ENCODE measurements around the gene DIP2B. TPM values are rescaled to one million over a fixed set of nuclear protein-coding genes. Genes with fewer than 3 reads are reported as not detected.

DIP2B gene
- total and polyA plus RNA-seq, 8 donors = 2.7 to 136 (median 8.9) TPM

- Histone ChIP-seq H3K27ac (no peak overlapping the region), H3K4me3 (no peak overlapping the region), H3K9me3 (no peaks in the 10 kb centered on the region), H3K36me3 (peaks cover 0 to 9% (median 6%) of the 10 kb centered on the region in 4 donors), H3K27me3 (no peaks in the 10 kb centered on the region), H3K4me1 (peaks cover 6 to 46% (median 18%) of the 10 kb centered on the region in 4 donors)
- DNase-seq = no peak
- intact Hi-C loops (cut with DNase I; ENCODE audit: low total_unique reads) = no loop called here
- WGBS, 5 donors = 86 to 96% (median 95%) methylated on average over 5 of the region's 5 CpGs
- no peak for TF ChIP-seq POLR2A (IDR thresholded peaks at IDR 0.05)
- TF ChIP-seq EP300 (IDR thresholded peaks at IDR 0.05) = no peak
- no peak for TF ChIP-seq CTCF (IDR thresholded peaks at IDR 0.05)
- TF ChIP-seq POLR2AphosphoS5 (IDR thresholded peaks at IDR 0.05) = no peak
Measured at GRCh38 chr12:50790081-50790480, 285.3 kb downstream of the DIP2B start.

Small RNAs within 50 kb of the gene (small RNA-seq; reads per million reads assigned to genes)
- gene RF00019 (0 reads per million in 4 donors), gene RNU6-238P (0 reads per million in 4 donors), gene RNU6-769P (0 reads per million in 4 donors)

Other genes starting within 250 kb of the DIP2B start
- gene LIMA1, start 221.5 kb upstream of the DIP2B start, total RNA-seq = 100 to 1,000 TPM in 3 of 5 donors, 10 to 100 TPM in 2; 71.0 to 143 (median 132) TPM
- gene LIMA1, start 221.5 kb upstream of the DIP2B start, polyA plus RNA-seq = 10 to 100 TPM; 28.7 to 72.4 (median 33.7) TPM
- under 1 TPM in 1 of 5 donors, not detected in 4; 0.58 TPM for gene FAM186A, start 108.4 kb upstream of the DIP2B start, total RNA-seq
- gene FAM186A, start 108.4 kb upstream of the DIP2B start, polyA plus RNA-seq = not detected
- gene LARP4, start 104.1 kb upstream of the DIP2B start, total RNA-seq = 10 to 100 TPM in 4 of 5 donors, 1 to 10 TPM in 1; 5.8 to 89.6 (median 50.4) TPM
- 1 to 10 TPM; 6.5 to 9.3 (median 8.4) TPM for gene LARP4, start 104.1 kb upstream of the DIP2B start, polyA plus RNA-seq

Data from stomach (tissue), 9 donors.